GM23338 (cell line): ENCODE results near the gene TMEM63B. TPM values are rescaled to one million over a fixed set of nuclear protein-coding genes. Genes with fewer than 3 reads are reported as not detected.

Source experiments
- EZH2 ChIP-seq: fragments of 200-600 bp; sonication (generic); IDR thresholded peaks from one replicate; pipeline ENCODE4 v1.8.0; 2017; ENCODE audit warnings: antibody characterized with exemption, mild to moderate bottlenecking, low read depth; ENCODE audit not compliant: unreplicated experiment
- JUNB ChIP-seq: IDR thresholded peaks from one replicate; pipeline ENCODE4 v1.6.1; 2016; ENCODE audit warnings: antibody characterized with exemption; ENCODE audit not compliant: unreplicated experiment
- NANOG ChIP-seq: IDR thresholded peaks from 2 replicates; pipeline ENCODE4 v1.6.1; 2016; ENCODE audit warnings: antibody characterized with exemption, borderline replicate concordance
- STAT1 ChIP-seq: IDR thresholded peaks from one replicate; pipeline ENCODE4 v1.6.1; 2016; ENCODE audit warnings: antibody characterized with exemption; ENCODE audit not compliant: unreplicated experiment
- ZNF331 ChIP-seq: fragments of 250-450 bp; sonication (Bioruptor Pico); IDR thresholded peaks from 2 replicates; pipeline ENCODE4 v1.5.0; 2020; ENCODE audit warnings: low read depth, mild to moderate bottlenecking, moderate library complexity
- polyA plus RNA-seq: library from polyadenylated mRNA; unstranded; fragments of >200 nt; fragmentation: Nextera tagmentation; extraction: Ambion mirVana; gene quantifications from 2 replicates; pipeline ENCODE4 v1.2.1, GENCODE V29; 2016
- total RNA-seq: library from RNA; depleted of rRNA; stranded (reverse); fragments of >200 nt; shearing (Covaris generic); gene quantifications from 2 replicates; pipeline ENCODE4 v1.2.3, GENCODE V29; 2014
- TF ChIP-seq, protein P1 (sequence below): fragments of 250-450 bp; sonication (Bioruptor Pico); IDR thresholded peaks from 2 replicates; pipeline ENCODE4 v1.5.0; 2020; ENCODE audit warnings: mild to moderate bottlenecking, moderate library complexity
- TF ChIP-seq, protein P2 (sequence below), 2 experiments: fragments of 200-600 bp in 1 of 2; sonication (generic) in 1 of 2; conservative IDR thresholded peaks; 2 replicates each; pipeline versions ENCODE4 v1.5.1 to v1.6.1; 2016 to 2017; ENCODE audit warnings: antibody characterized with exemption in 2 of 2, low read depth in 2 of 2, mild to moderate bottlenecking in 2 of 2, moderate library complexity in 1 of 2
- TF ChIP-seq, protein P3 (sequence below): IDR thresholded peaks from one replicate; pipeline ENCODE4 v1.6.1; 2018; ENCODE audit warnings: antibody characterized with exemption; ENCODE audit not compliant: unreplicated experiment

TMEM63B gene
- total and polyA plus RNA-seq, 2 experiments from 2014 or later = 10.1 to 36.0 TPM

- TF ChIP-seq, protein P1, sequence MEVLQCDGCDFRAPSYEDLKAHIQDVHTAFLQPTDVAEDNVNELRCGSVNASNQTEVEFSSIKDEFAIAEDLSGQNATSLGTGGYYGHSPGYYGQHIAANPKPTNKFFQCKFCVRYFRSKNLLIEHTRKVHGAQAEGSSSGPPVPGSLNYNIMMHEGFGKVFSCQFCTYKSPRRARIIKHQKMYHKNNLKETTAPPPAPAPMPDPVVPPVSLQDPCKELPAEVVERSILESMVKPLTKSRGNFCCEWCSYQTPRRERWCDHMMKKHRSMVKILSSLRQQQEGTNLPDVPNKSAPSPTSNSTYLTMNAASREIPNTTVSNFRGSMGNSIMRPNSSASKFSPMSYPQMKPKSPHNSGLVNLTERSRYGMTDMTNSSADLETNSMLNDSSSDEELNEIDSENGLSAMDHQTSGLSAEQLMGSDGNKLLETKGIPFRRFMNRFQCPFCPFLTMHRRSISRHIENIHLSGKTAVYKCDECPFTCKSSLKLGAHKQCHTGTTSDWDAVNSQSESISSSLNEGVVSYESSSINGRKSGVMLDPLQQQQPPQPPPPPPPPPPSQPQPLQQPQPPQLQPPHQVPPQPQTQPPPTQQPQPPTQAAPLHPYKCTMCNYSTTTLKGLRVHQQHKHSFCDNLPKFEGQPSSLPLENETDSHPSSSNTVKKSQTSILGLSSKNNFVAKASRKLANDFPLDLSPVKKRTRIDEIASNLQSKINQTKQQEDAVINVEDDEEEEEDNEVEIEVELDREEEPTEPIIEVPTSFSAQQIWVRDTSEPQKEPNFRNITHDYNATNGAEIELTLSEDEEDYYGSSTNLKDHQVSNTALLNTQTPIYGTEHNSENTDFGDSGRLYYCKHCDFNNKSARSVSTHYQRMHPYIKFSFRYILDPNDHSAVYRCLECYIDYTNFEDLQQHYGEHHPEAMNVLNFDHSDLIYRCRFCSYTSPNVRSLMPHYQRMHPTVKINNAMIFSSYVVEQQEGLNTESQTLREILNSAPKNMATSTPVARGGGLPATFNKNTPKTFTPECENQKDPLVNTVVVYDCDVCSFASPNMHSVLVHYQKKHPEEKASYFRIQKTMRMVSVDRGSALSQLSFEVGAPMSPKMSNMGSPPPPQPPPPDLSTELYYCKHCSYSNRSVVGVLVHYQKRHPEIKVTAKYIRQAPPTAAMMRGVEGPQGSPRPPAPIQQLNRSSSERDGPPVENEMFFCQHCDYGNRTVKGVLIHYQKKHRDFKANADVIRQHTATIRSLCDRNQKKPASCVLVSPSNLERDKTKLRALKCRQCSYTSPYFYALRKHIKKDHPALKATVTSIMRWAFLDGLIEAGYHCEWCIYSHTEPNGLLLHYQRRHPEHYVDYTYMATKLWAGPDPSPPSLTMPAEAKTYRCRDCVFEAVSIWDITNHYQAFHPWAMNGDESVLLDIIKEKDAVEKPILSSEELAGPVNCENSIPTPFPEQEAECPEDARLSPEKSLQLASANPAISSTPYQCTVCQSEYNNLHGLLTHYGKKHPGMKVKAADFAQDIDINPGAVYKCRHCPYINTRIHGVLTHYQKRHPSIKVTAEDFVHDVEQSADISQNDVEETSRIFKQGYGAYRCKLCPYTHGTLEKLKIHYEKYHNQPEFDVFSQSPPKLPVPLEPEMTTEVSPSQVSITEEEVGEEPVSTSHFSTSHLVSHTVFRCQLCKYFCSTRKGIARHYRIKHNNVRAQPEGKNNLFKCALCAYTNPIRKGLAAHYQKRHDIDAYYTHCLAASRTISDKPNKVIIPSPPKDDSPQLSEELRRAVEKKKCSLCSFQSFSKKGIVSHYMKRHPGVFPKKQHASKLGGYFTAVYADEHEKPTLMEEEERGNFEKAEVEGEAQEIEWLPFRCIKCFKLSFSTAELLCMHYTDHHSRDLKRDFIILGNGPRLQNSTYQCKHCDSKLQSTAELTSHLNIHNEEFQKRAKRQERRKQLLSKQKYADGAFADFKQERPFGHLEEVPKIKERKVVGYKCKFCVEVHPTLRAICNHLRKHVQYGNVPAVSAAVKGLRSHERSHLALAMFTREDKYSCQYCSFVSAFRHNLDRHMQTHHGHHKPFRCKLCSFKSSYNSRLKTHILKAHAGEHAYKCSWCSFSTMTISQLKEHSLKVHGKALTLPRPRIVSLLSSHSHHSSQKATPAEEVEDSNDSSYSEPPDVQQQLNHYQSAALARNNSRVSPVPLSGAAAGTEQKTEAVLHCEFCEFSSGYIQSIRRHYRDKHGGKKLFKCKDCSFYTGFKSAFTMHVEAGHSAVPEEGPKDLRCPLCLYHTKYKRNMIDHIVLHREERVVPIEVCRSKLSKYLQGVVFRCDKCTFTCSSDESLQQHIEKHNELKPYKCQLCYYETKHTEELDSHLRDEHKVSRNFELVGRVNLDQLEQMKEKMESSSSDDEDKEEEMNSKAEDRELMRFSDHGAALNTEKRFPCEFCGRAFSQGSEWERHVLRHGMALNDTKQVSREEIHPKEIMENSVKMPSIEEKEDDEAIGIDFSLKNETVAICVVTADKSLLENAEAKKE = no peak
- TF ChIP-seq, protein P2, sequence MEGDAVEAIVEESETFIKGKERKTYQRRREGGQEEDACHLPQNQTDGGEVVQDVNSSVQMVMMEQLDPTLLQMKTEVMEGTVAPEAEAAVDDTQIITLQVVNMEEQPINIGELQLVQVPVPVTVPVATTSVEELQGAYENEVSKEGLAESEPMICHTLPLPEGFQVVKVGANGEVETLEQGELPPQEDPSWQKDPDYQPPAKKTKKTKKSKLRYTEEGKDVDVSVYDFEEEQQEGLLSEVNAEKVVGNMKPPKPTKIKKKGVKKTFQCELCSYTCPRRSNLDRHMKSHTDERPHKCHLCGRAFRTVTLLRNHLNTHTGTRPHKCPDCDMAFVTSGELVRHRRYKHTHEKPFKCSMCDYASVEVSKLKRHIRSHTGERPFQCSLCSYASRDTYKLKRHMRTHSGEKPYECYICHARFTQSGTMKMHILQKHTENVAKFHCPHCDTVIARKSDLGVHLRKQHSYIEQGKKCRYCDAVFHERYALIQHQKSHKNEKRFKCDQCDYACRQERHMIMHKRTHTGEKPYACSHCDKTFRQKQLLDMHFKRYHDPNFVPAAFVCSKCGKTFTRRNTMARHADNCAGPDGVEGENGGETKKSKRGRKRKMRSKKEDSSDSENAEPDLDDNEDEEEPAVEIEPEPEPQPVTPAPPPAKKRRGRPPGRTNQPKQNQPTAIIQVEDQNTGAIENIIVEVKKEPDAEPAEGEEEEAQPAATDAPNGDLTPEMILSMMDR (conservative IDR thresholded peaks at IDR 0.05; ENCODE audit: low read depth in 2 of 2) = no peak
- TF ChIP-seq ZNF331 (CRISPR knock-in tag) (no peak), STAT1 (no peak), NANOG (no peak), EZH2 (no peak), JUNB (no peak)
- TF ChIP-seq, protein P3, sequence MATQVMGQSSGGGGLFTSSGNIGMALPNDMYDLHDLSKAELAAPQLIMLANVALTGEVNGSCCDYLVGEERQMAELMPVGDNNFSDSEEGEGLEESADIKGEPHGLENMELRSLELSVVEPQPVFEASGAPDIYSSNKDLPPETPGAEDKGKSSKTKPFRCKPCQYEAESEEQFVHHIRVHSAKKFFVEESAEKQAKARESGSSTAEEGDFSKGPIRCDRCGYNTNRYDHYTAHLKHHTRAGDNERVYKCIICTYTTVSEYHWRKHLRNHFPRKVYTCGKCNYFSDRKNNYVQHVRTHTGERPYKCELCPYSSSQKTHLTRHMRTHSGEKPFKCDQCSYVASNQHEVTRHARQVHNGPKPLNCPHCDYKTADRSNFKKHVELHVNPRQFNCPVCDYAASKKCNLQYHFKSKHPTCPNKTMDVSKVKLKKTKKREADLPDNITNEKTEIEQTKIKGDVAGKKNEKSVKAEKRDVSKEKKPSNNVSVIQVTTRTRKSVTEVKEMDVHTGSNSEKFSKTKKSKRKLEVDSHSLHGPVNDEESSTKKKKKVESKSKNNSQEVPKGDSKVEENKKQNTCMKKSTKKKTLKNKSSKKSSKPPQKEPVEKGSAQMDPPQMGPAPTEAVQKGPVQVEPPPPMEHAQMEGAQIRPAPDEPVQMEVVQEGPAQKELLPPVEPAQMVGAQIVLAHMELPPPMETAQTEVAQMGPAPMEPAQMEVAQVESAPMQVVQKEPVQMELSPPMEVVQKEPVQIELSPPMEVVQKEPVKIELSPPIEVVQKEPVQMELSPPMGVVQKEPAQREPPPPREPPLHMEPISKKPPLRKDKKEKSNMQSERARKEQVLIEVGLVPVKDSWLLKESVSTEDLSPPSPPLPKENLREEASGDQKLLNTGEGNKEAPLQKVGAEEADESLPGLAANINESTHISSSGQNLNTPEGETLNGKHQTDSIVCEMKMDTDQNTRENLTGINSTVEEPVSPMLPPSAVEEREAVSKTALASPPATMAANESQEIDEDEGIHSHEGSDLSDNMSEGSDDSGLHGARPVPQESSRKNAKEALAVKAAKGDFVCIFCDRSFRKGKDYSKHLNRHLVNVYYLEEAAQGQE = no peak
These were observed 39.3 kb downstream of the TMEM63B start (continued) for GRCh38 chr6:44166591-44167184.
